OCI-LY1 (cell line): ENCODE data around the gene TBX21.

Source experiments
- H2AFZ ChIP-seq: fragments of 200-600 bp; sonication (generic), shearing (Covaris generic); 2 replicates; pipeline ENCODE4 v1.6.0; 2014; ENCODE audit warnings: antibody characterized with exemption, mild to moderate bottlenecking, low read length
- H3F3A ChIP-seq: fragments of 200-600 bp; sonication (generic), shearing (Covaris generic); 2 replicates; pipeline ENCODE4 v1.6.0; 2014; ENCODE audit warnings: mild to moderate bottlenecking, antibody characterized with exemption, low read length, moderate library complexity; ENCODE audit not compliant: insufficient read depth
- H3K27ac ChIP-seq: fragments of 200-600 bp; sonication (generic); 2 replicates; pipeline ENCODE4 v1.5.1; 2014; ENCODE audit warnings: low read length, mixed run types, mild to moderate bottlenecking, low read depth; ENCODE audit not compliant: poor library complexity, severe bottlenecking
- H3K27me3 ChIP-seq: fragments of 200-600 bp; sonication (generic); 2 replicates; pipeline ENCODE4 v1.6.0; 2014; ENCODE audit warnings: antibody characterized with exemption, mild to moderate bottlenecking, low read length, moderate library complexity; ENCODE audit not compliant: insufficient read depth
- H3K36me3 ChIP-seq: fragments of 200-600 bp; sonication (generic); 2 replicates; pipeline ENCODE4 v1.6.1; 2014; ENCODE audit warnings: mild to moderate bottlenecking, antibody characterized with exemption, low read length, moderate library complexity, mixed read lengths; ENCODE audit not compliant: insufficient read depth
- H3K4me1 ChIP-seq: fragments of 200-600 bp; sonication (generic); 2 replicates; pipeline ENCODE4 v1.5.1; 2014; ENCODE audit warnings: mild to moderate bottlenecking, low read length, moderate library complexity; ENCODE audit not compliant: insufficient read depth, severe bottlenecking
- H3K4me2 ChIP-seq: fragments of 200-600 bp; sonication (generic), shearing (Covaris generic); 2 replicates; pipeline ENCODE4 v1.6.1; 2014; ENCODE audit warnings: low read length
- H3K4me3 ChIP-seq: fragments of 200-600 bp; sonication (generic); 2 replicates; pipeline ENCODE4 v1.5.1; 2014; ENCODE audit warnings: low read length, low read depth, mild to moderate bottlenecking, mixed read lengths; ENCODE audit not compliant: poor library complexity, severe bottlenecking
- H3K79me2 ChIP-seq: fragments of 200-600 bp; shearing (Covaris generic); 2 replicates; pipeline ENCODE4 v1.6.1; 2016; ENCODE audit warnings: mixed run types, low read length, mixed read lengths; ENCODE audit not compliant: insufficient read depth
- H3K9ac ChIP-seq: fragments of 200-600 bp; sonication (generic), shearing (Covaris generic); 2 replicates; pipeline ENCODE4 v1.6.1; 2014; ENCODE audit warnings: mild to moderate bottlenecking, low read length, mixed read lengths
- H3K9me2 ChIP-seq: fragments of 200-600 bp; sonication (generic), shearing (Covaris generic); 2 replicates; pipeline ENCODE4 v1.6.1; 2014; ENCODE audit warnings: low read depth, mild to moderate bottlenecking, low read length, mixed read lengths
- H3K9me3 ChIP-seq: fragments of 200-600 bp; shearing (Covaris generic); 2 replicates; pipeline ENCODE4 v1.6.1; 2014; ENCODE audit warnings: low read length, mixed read lengths
- H4K20me1 ChIP-seq: fragments of 200-600 bp; sonication (generic), shearing (Covaris generic); 2 replicates; pipeline ENCODE4 v1.6.0; 2016; ENCODE audit warnings: mild to moderate bottlenecking, low read length; ENCODE audit not compliant: insufficient read depth
- CTCF ChIP-seq: fragments of 200-600 bp; sonication (generic), shearing (Covaris generic); IDR thresholded peaks from 2 replicates; pipeline ENCODE4 v1.5.1; 2017; ENCODE audit warnings: mild to moderate bottlenecking, antibody characterized with exemption, low read length, moderate library complexity, mixed read lengths
- EZH2 ChIP-seq: fragments of 200-600 bp; sonication (generic), shearing (Covaris generic); IDR thresholded peaks from 2 replicates; pipeline ENCODE4 v1.8.0; 2017; ENCODE audit warnings: borderline replicate concordance, mixed run types, mild to moderate bottlenecking, antibody characterized with exemption, low read length, moderate library complexity, mixed read lengths

Gene TBX21

GRCh38 chr17:47720754-47721533, 12.1 kb upstream of the TBX21 start:
- Histone ChIP-seq H3K27ac (no peak overlapping the region), H2AFZ (no peak overlapping the region), H3K4me2 (no peak overlapping the region), H3K27me3 (peaks cover 20% of the 10 kb centered on the region; the same call in 1 of the 2 replicates), H3K4me3 (no peak overlapping the region), H3K79me2 (no peaks in the 10 kb centered on the region), H3K36me3 (no peaks in the 10 kb centered on the region), H4K20me1 (no peaks in the 10 kb centered on the region), H3K9me3 (no peaks in the 10 kb centered on the region), H3K4me1 (no peaks in the 10 kb centered on the region), H3K9me2 (no peaks in the 10 kb centered on the region), H3F3A (no peaks in the 10 kb centered on the region), H3K9ac (no peak overlapping the region)
- TF ChIP-seq EZH2 (no peak), CTCF (no peak)

GRCh38 chr17:47721725-47722124, 11.3 kb upstream of the TBX21 start:
- Histone ChIP-seq H3K9me2 (no peaks in the 10 kb centered on the region), H3K4me3 (no peak overlapping the region), H3K36me3 (no peaks in the 10 kb centered on the region), H3K27me3 (peaks cover 20% of the 10 kb centered on the region; the same call in 1 of the 2 replicates), H3K79me2 (no peaks in the 10 kb centered on the region), H3K27ac (no peak overlapping the region), H3F3A (no peaks in the 10 kb centered on the region), H2AFZ (no peak overlapping the region), H3K9me3 (no peaks in the 10 kb centered on the region), H3K4me1 (no peaks in the 10 kb centered on the region), H3K9ac (no peak overlapping the region), H3K4me2 (no peak overlapping the region), H4K20me1 (no peaks in the 10 kb centered on the region)
- TF ChIP-seq EZH2 (no peak), CTCF (no peak)

- Histone ChIP-seq H3K4me3 (no peak overlapping the region), H3K9me2 (no peaks in the 10 kb centered on the region), H4K20me1 (no peaks in the 10 kb centered on the region), H3K9me3 (no peaks in the 10 kb centered on the region), H3K4me2 (no peak overlapping the region), H3K9ac (no peak overlapping the region), H3K27me3 (peaks cover 20% of the 10 kb centered on the region; the same call in 1 of the 2 replicates), H3K36me3 (no peaks in the 10 kb centered on the region), H3K27ac (no peak overlapping the region), H3F3A (no peaks in the 10 kb centered on the region), H3K79me2 (no peaks in the 10 kb centered on the region), H2AFZ (no peak overlapping the region), H3K4me1 (no peaks in the 10 kb centered on the region)
- no peak for TF ChIP-seq EZH2
- TF ChIP-seq CTCF, result no peak
Measured at GRCh38 chr17:47724705-47725104, 8.3 kb upstream of the TBX21 start.
